Stimulated activated CD4-positive, alpha-beta T cell treated with anti-CD3 and anti-CD28 coated beads, TNF-alpha, amount 100 ng/mL, for 4 hours (primary cell): Measurements from ENCODE around the gene NLRP9.

Source experiments
- DNase-seq, 3 experiments: peaks; one replicate each; pipeline ENCODE4 v3.0.0-alpha.2; 2020; ENCODE audit warnings: low read depth in 3 of 3

The NLRP9 gene

GRCh38 chr19:55703790-55704215 lies 34.4 kb downstream of the NLRP9 start:
- peak in 1 of 3 experiments; percentile 20 for DNase-seq

GRCh38 chr19:55702131-55702627 lies 36.0 kb downstream of the NLRP9 start:
- DNase-seq = no peak

- DNase-seq = no peak
Observed at GRCh38 chr19:55700813-55701212, 37.4 kb downstream of the NLRP9 start.

GRCh38 chr19:55699221-55699620 lies 39.0 kb downstream of the NLRP9 start:
- no peak for DNase-seq

GRCh38 chr19:55698256-55698655 lies 39.9 kb downstream of the NLRP9 start:
- DNase-seq = no peak

- DNase-seq = no peak
Observed at GRCh38 chr19:55697698-55698097, 40.5 kb downstream of the NLRP9 start.

- DNase-seq = no peak
Observed at GRCh38 chr19:55697069-55697440, 41.1 kb downstream of the NLRP9 start.

GRCh38 chr19:55696301-55697068 lies 41.7 kb downstream of the NLRP9 start:
- no peak for DNase-seq

- DNase-seq = no peak
Observed at GRCh38 chr19:55695511-55696290, 42.5 kb downstream of the NLRP9 start.

GRCh38 chr19:55694656-55695491 lies 43.3 kb downstream of the NLRP9 start:
- no peak for DNase-seq

- DNase-seq = no peak
Observed at GRCh38 chr19:55694241-55694655, 44.0 kb downstream of the NLRP9 start.

GRCh38 chr19:55693336-55693974 lies 44.7 kb downstream of the NLRP9 start:
- no peak for DNase-seq

GRCh38 chr19:55692681-55693081 lies 45.5 kb downstream of the NLRP9 start:
- no peak for DNase-seq

- no peak for DNase-seq
Observed at GRCh38 chr19:55691561-55692481, 46.4 kb downstream of the NLRP9 start.

- no peak for DNase-seq
Observed at GRCh38 chr19:55690769-55691545, 47.2 kb downstream of the NLRP9 start.

- no peak for DNase-seq
Observed at GRCh38 chr19:55690109-55690768, 48.0 kb downstream of the NLRP9 start.

- no peak for DNase-seq
Observed at GRCh38 chr19:55689411-55690108, 48.6 kb downstream of the NLRP9 start.

- no peak for DNase-seq
Observed at GRCh38 chr19:55688422-55689218, 49.6 kb downstream of the NLRP9 start.
